Nephron progenitor cell (in vitro differentiated cells): ENCODE measurements around the gene CHST2.

Experiments used
- DNase-seq: peaks from one replicate; pipeline ENCODE4 v3.0.0; 2021
- H3K27ac Mint-ChIP-seq: 2 replicates; pipeline ENCODE4 v1.8.0; 2021; ENCODE audit warnings: mild to moderate bottlenecking, moderate library complexity, mixed read lengths
- H3K27me3 Mint-ChIP-seq: 2 replicates; pipeline ENCODE4 v1.8.0; 2021; ENCODE audit warnings: mild to moderate bottlenecking, low read depth, mixed read lengths; ENCODE audit not compliant: poor library complexity
- H3K36me3 Mint-ChIP-seq: 2 replicates; pipeline ENCODE4 v1.8.0; 2021; ENCODE audit warnings: low read depth, mixed read lengths
- H3K4me1 Mint-ChIP-seq: 2 replicates; pipeline ENCODE4 v1.8.0; 2021; ENCODE audit warnings: mixed read lengths
- H3K4me3 Mint-ChIP-seq: 2 replicates; pipeline ENCODE4 v1.8.0; 2021; ENCODE audit warnings: mild to moderate bottlenecking, moderate library complexity, mixed read lengths
- H3K9me3 Mint-ChIP-seq: 2 replicates; pipeline ENCODE4 v1.8.0; 2021; ENCODE audit warnings: mild to moderate bottlenecking, moderate library complexity, mixed read lengths
- CTCF ChIP-seq: fragments of 200-600 bp; sonication (generic); IDR thresholded peaks from 2 replicates; pipeline ENCODE4 v1.5.0; 2021; ENCODE audit warnings: antibody characterized with exemption

CHST2 gene

GRCh38 chr3:143080196-143080595 is 39.4 kb upstream of the CHST2 start:
- no peak for DNase-seq
- TF ChIP-seq CTCF, result no peak
- peaks cover 18% of the 10 kb centered on the region for H3K9me3 Mint-ChIP-seq
- H3K4me1 Mint-ChIP-seq, result peaks cover 11% of the 10 kb centered on the region
- no peaks in the 10 kb centered on the region for H3K27me3 Mint-ChIP-seq
- H3K4me3 Mint-ChIP-seq, result no peak overlapping the region
- H3K36me3 Mint-ChIP-seq, result peaks cover 8% of the 10 kb centered on the region
- H3K27ac Mint-ChIP-seq, result peak overlapping the region; percentile 3

- no peak overlapping the region for H3K4me3 Mint-ChIP-seq
- H3K27me3 Mint-ChIP-seq, result no peaks in the 10 kb centered on the region
Measured at GRCh38 chr3:143081365-143081764, 38.2 kb upstream of the CHST2 start.

GRCh38 chr3:143081844-143082778 is 37.5 kb upstream of the CHST2 start:
- peaks cover 8% of the 10 kb centered on the region for H3K36me3 Mint-ChIP-seq
- no peak for DNase-seq
- no peaks in the 10 kb centered on the region for H3K27me3 Mint-ChIP-seq
- peaks cover 14% of the 10 kb centered on the region for H3K9me3 Mint-ChIP-seq
- H3K4me1 Mint-ChIP-seq, result peaks cover 11% of the 10 kb centered on the region
- no peak for TF ChIP-seq CTCF
- H3K27ac Mint-ChIP-seq, result no peak overlapping the region
- H3K4me3 Mint-ChIP-seq, result no peak overlapping the region

More at GRCh38 chr3:143081365-143081764, 38.2 kb upstream of the CHST2 start:
- TF ChIP-seq CTCF, result no peak
- peaks cover 16% of the 10 kb centered on the region for H3K9me3 Mint-ChIP-seq
- DNase-seq, result no peak
- peaks cover 8% of the 10 kb centered on the region for H3K36me3 Mint-ChIP-seq
- H3K4me1 Mint-ChIP-seq, result peaks cover 11% of the 10 kb centered on the region
- H3K27ac Mint-ChIP-seq, result no peak overlapping the region

- Mint-ChIP-seq H3K27me3 (no peaks in the 10 kb centered on the region), H3K27ac (no peak overlapping the region), H3K9me3 (peaks cover 25% of the 10 kb centered on the region), H3K4me1 (peaks cover 11% of the 10 kb centered on the region), H3K36me3 (peaks cover 18% of the 10 kb centered on the region), H3K4me3 (no peak overlapping the region)
- no peak for TF ChIP-seq CTCF
- DNase-seq, result no peak
Measured at GRCh38 chr3:143083781-143084180, 35.8 kb upstream of the CHST2 start.

GRCh38 chr3:143084856-143085731 is 34.5 kb upstream of the CHST2 start:
- peaks cover 20% of the 10 kb centered on the region for H3K36me3 Mint-ChIP-seq
- peaks cover 27% of the 10 kb centered on the region for H3K9me3 Mint-ChIP-seq
- H3K4me3 Mint-ChIP-seq, result no peak overlapping the region
- TF ChIP-seq CTCF, result no peak
- no peaks in the 10 kb centered on the region for H3K27me3 Mint-ChIP-seq
- H3K27ac Mint-ChIP-seq, result peak overlapping the region; percentile 57
- H3K4me1 Mint-ChIP-seq, result peaks cover 11% of the 10 kb centered on the region
- DNase-seq, result no peak
